ENCODE results near the gene COA8.

Gene COA8

GRCh38 chr14:103613517-103613916 lies 50.8 kb downstream of the COA8 start:
- no peak for TF ChIP-seq CTCF (IDR thresholded peaks at IDR 0.05)
- H3K4me1 ChIP-seq (ENCODE audit: control insufficient read depth in 1 of 2, insufficient read depth in 1 of 2, low read depth in 1 of 2, low read length in 1 of 2): no peaks in the 10 kb centered on the region
- no peaks in the 10 kb centered on the region for H3K9me3 ChIP-seq
- peaks cover 13% of the 10 kb centered on the region for H3K27me3 ChIP-seq
- H3K36me3 ChIP-seq: no peaks in the 10 kb centered on the region
- no peak overlapping the region for H3K4me3 ChIP-seq (ENCODE audit: low read depth in 1 of 2, low read length in 1 of 2)
- no peak overlapping the region for H3K27ac ChIP-seq

DNA sequence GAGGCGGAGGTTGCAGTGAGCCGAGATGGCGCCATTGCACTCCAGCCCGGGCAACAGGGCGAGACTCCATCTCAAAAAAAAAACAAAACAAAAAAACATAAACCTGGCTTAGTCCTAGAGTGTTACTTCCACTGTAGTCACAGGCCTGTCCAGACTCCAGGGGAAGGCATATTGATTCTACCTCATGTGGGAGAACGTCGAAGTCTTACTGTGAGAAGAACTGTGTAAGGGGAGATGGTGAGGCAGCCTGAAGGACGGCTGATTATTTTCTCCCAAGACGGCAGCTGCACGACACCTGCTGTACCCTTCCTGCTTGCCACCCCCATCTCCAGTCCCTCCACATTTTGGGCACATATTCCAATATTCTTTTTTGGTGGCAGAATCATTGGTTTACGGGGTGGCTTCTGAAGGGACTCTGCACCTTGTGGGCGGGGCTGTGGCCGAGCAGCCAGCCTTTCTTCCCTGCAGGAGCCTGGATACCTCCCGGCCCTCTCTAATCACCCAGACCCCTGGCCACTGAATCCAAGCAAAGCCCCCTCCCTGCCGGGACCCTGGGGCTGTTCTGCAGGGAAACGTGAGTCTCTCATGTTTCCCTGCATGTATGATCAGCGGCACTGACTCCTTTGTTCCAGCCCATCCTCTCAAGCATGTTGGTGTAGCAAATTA lies 54.0 kb downstream of the COA8 start:
- TF ChIP-seq CTCF (IDR thresholded peaks at IDR 0.05): no peak

DNA sequence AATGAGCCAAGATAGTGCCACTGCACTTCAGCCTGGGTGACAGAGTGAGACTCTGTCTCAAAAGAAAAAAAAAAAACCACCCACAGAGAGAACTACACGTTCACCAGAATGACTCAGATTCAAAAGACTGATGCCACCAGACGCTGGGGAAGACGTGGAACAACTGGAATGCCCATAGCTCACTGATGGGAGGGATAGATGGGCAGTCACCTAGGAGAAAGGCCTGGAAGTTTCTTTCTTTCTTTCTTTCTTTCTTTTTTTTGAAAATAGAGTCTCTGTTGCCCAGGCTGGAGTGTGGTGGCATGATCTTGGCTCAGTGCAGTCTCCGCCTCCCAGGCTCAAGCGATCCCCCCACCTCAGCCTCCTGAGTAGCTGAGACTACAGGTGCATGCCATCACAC lies 56.3 kb downstream of the COA8 start:
- H3K27me3 ChIP-seq: peaks cover 21% of the 10 kb centered on the region
- no peaks in the 10 kb centered on the region for H3K9me3 ChIP-seq
- no peaks in the 10 kb centered on the region for H3K4me1 ChIP-seq (ENCODE audit: control insufficient read depth in 1 of 2, insufficient read depth in 1 of 2, low read depth in 1 of 2, low read length in 1 of 2)
- no peak for TF ChIP-seq CTCF (IDR thresholded peaks at IDR 0.05)
- H3K4me3 ChIP-seq (ENCODE audit: low read depth in 1 of 2, low read length in 1 of 2): no peak overlapping the region
- H3K27ac ChIP-seq: no peak overlapping the region
- H3K36me3 ChIP-seq: no peaks in the 10 kb centered on the region

More for the DNA sequence above, 54.0 kb downstream of the COA8 start:
- Histone ChIP-seq H3K9me3 (no peaks in the 10 kb centered on the region), H3K36me3 (no peaks in the 10 kb centered on the region), H3K27ac (no peak overlapping the region), H3K4me3 (ENCODE audit: low read depth in 1 of 2, low read length in 1 of 2) (no peak overlapping the region), H3K4me1 (ENCODE audit: control insufficient read depth in 1 of 2, insufficient read depth in 1 of 2, low read depth in 1 of 2, low read length in 1 of 2) (no peaks in the 10 kb centered on the region), H3K27me3 (peaks cover 1% of the 10 kb centered on the region)

GRCh38 chr14:103621860-103622259 lies 59.1 kb downstream of the COA8 start:
- no peaks in the 10 kb centered on the region for H3K9me3 ChIP-seq
- H3K4me1 ChIP-seq (ENCODE audit: control insufficient read depth in 1 of 2, insufficient read depth in 1 of 2, low read depth in 1 of 2, low read length in 1 of 2): peaks cover 0 to 4% of the 10 kb centered on the region in 2 experiments
- no peak for TF ChIP-seq CTCF (IDR thresholded peaks at IDR 0.05)
- no peak overlapping the region for H3K4me3 ChIP-seq (ENCODE audit: low read depth in 1 of 2, low read length in 1 of 2)
- no peak overlapping the region for H3K27ac ChIP-seq
- peaks cover 43% of the 10 kb centered on the region for H3K27me3 ChIP-seq
- H3K36me3 ChIP-seq: no peaks in the 10 kb centered on the region

DNA sequence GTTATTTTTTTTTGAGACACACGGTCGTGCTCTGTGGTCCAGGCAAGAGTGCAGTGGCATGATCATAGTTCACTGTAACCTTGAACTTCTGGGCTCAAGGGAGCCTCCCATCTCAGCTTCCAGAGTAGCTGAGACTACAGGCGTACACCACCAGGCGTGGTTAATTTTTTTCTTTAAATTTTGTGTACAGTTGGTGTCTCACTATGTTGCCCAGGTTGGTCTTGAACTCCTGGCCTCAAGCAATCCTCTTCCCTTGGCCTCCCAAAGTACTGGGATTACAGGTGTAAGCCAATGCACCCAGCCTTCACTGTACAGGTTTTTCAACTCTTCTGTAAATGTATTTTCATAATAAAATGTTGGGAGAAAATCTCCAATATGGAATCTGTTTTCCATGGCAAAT lies 60.5 kb downstream of the COA8 start:
- H3K4me3 ChIP-seq (ENCODE audit: low read depth in 1 of 2, low read length in 1 of 2): no peak overlapping the region
- peaks cover 6 to 9% of the 10 kb centered on the region in 2 experiments for H3K4me1 ChIP-seq (ENCODE audit: control insufficient read depth in 1 of 2, insufficient read depth in 1 of 2, low read depth in 1 of 2, low read length in 1 of 2)
- no peak for TF ChIP-seq CTCF (IDR thresholded peaks at IDR 0.05)
- H3K9me3 ChIP-seq: no peaks in the 10 kb centered on the region
- H3K36me3 ChIP-seq: no peaks in the 10 kb centered on the region
- peaks cover 43% of the 10 kb centered on the region for H3K27me3 ChIP-seq
- H3K27ac ChIP-seq: no peak overlapping the region
